ENCODE results near the gene PRKCE. TPM values are rescaled to one million over a fixed set of nuclear protein-coding genes. Genes with fewer than 3 reads are reported as not detected.

The PRKCE gene
- total and polyA plus RNA-seq, 2 donors (not counting 3 experiments of a cell fraction or from before 2014, with no cell fraction given): 27.9 to 33.9 TPM

- peak; percentile 55 for DNase-seq (ENCODE audit: low read depth, low spot score)
These were observed 127.3 kb downstream of the PRKCE start for GRCh38 chr2:45778720-45779171.

More at GRCh38 chr2:45778720-45779171, 127.3 kb downstream of the PRKCE start:
- no peaks in the 10 kb centered on the region for H3K4me1 ChIP-seq (ENCODE audit: control insufficient read depth, extremely low read depth, insufficient read depth, low read length)
- no peak overlapping the region for H3K4me2 ChIP-seq (ENCODE audit: insufficient read depth, low read length)
- no peaks in the 10 kb centered on the region for H3K9me1 ChIP-seq (replicated peaks; ENCODE audit: control insufficient read depth, extremely low read depth, insufficient read depth, low read length)
- H3K27ac ChIP-seq (ENCODE audit: insufficient read depth, low read depth, low read length): no peak overlapping the region
- BruUV-seq (replicated peaks): no TSS peak
- H3K79me2 ChIP-seq (ENCODE audit: control insufficient read depth, insufficient read depth, low read length): no peaks in the 10 kb centered on the region
- no peak overlapping the region for H3K9ac ChIP-seq (replicated peaks; ENCODE audit: extremely low read depth, insufficient read depth, low read length)
- no peak overlapping the region for H3K4me3 ChIP-seq (replicated peaks in 1 of 3; ENCODE audit: insufficient read depth in 1 of 3, low read depth in 1 of 3, low read length in 3 of 3)
- no peaks in the 10 kb centered on the region for H3K36me3 ChIP-seq (ENCODE audit: control insufficient read depth in 2 of 2, extremely low read depth in 1 of 2, insufficient read depth in 2 of 2, low read length in 2 of 2)
- peak; percentile 79 for FAIRE-seq
- no peaks in the 10 kb centered on the region for H3K9me3 ChIP-seq (replicated peaks; ENCODE audit: control insufficient read depth, insufficient read depth, low read length)
- H3K27me3 ChIP-seq (ENCODE audit: control insufficient read depth in 2 of 2, insufficient read depth in 2 of 2, low read length in 2 of 2): peaks cover 0 to 2% of the 10 kb centered on the region in 2 experiments
- intact Hi-C loops (cut with micrococcal nuclease) (loop anchor here (1.0 to 5.0 kb wide), 6 partner anchors 35 to 191 kb away; partner anchors contain the start of gene PRKCE), dilution Hi-C loops (cut with MboI; ENCODE audit: extremely low pct_ligation_motif_present, low sequenced_read_pairs) (no loop called here)
- no peaks in the 10 kb centered on the region for H4K20me1 ChIP-seq (replicated peaks; ENCODE audit: control insufficient read depth, extremely low read depth, insufficient read depth, low read length)
- no peak overlapping the region for H2AFZ ChIP-seq (ENCODE audit: low read depth, low read length)
- peak; percentile 52 to 64 for TF ChIP-seq CTCF (IDR thresholded peaks at IDR 0.05; ENCODE audit: extremely low read depth in 1 of 2, insufficient read depth in 1 of 2, low read depth in 1 of 2, low read length in 2 of 2)
- TF ChIP-seq, protein P1, sequence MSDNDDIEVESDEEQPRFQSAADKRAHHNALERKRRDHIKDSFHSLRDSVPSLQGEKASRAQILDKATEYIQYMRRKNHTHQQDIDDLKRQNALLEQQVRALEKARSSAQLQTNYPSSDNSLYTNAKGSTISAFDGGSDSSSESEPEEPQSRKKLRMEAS (IDR thresholded peaks at IDR 0.05; ENCODE audit: insufficient read depth, insufficient read length): no peak
- CTCF ChIA-PET: interaction anchor here (0.6 to 7.8 kb wide), 49 partner anchors 8 to 215 kb away, joined by 3 to 66 read pairs (median 5); partner anchors contain the start of gene PRKCE
- POLR2A ChIA-PET: interaction anchor here (0.8 kb wide), 1 partner anchor 138 kb away, joined by 3 read pairs; no protein-coding TSS in a partner anchor
